HCT116 (cell line): ENCODE data around the gene SMG5. TPM values are rescaled to one million over a fixed set of nuclear protein-coding genes. Genes with fewer than 3 reads are reported as not detected.

Source experiments
- ATAC-seq: fragments of 200-7000 bp; cut with Tn5 transposase; 2 replicates; pipeline ENCODE4 v1.9.1; 2020; ENCODE audit warnings: mild to moderate bottlenecking, moderate library complexity
- BruUV-seq: library from RNA; stranded (reverse); fragments of 400-500 nt; replicated peaks from 2 replicates; lab custom pipeline; 2021; lab: Mats Ljungman, UMichigan
- CTCF ChIA-PET: fragments of 300-600 bp; sonication (Branson Sonifier 250); formaldehyde crosslinking; loops from one replicate; lab custom pipeline; 2021; ENCODE audit warnings: antibody characterized with exemption; lab: Charles Lee
- POLR2A ChIA-PET: fragments of 300-600, 350-600 bp; sonication (Branson Sonifier 250); formaldehyde crosslinking; loops from one replicate; lab custom pipeline; 2021; ENCODE audit warnings: antibody characterized with exemption; lab: Charles Lee
- RAD21 ChIA-PET, 2 experiments: fragments of 300-600 bp; sonication (Branson Sonifier 250); formaldehyde crosslinking; loops; one replicate each; lab custom pipeline; 2023; ENCODE audit warnings: low total read pairs in 2 of 2; ENCODE audit not compliant: uncharacterized antibody in 2 of 2, unreplicated experiment in 2 of 2, low non-redundant PET in 1 of 2; lab: Charles Lee
- DNase-seq: peaks from one replicate; pipeline ENCODE4 v3.0.0-alpha.2; 2010; ENCODE audit warnings: low read depth, low spot score
- H2AFZ ChIP-seq: fragments of 200-600 bp; shearing (Covaris generic), sonication (generic); 2 replicates; pipeline ENCODE4 v1.6.1; 2017; ENCODE audit warnings: low read depth, mixed run types, mixed read lengths, antibody characterized with exemption, low read length; ENCODE audit not compliant: poor library complexity, severe bottlenecking
- H3K27ac ChIP-seq: 2 replicates; pipeline ENCODE4 v1.5.1; 2012; ENCODE audit warnings: low read depth, low read length
- H3K27me3 ChIP-seq: fragments of 200-600 bp; sonication (generic); 2 replicates; pipeline ENCODE4 v1.6.1; 2016; ENCODE audit warnings: mixed run types, low read length, mixed read lengths; ENCODE audit not compliant: insufficient read depth
- H3K36me3 ChIP-seq, 2 experiments: fragments of 200-500 bp in 1 of 2; fragments of 200-600 bp in 1 of 2; sonication (Bioruptor generic) in 1 of 2; sonication (generic) in 1 of 2; 2 replicates each; pipeline versions ENCODE4 v1.5.1 to v1.6.1; 2014 to 2016; ENCODE audit warnings: low read length in 2 of 2, inconsistent platforms in 1 of 2, mixed read lengths in 1 of 2, mixed run types in 1 of 2; ENCODE audit not compliant: insufficient read depth in 2 of 2, control insufficient read depth in 1 of 2
- H3K4me1 ChIP-seq, 2 experiments: fragments of 200-600 bp in 1 of 2; sonication (generic) in 1 of 2; 2 replicates each; pipeline versions ENCODE4 v1.5.1 to v1.6.1; 2012 to 2017; ENCODE audit warnings: low read length in 2 of 2, inconsistent platforms in 1 of 2, mild to moderate bottlenecking in 1 of 2, mixed read lengths in 1 of 2, mixed run types in 1 of 2, moderate library complexity in 1 of 2; ENCODE audit not compliant: insufficient read depth in 2 of 2, control insufficient read depth in 1 of 2
- H3K4me2 ChIP-seq: fragments of 200-600 bp; sonication (generic); 2 replicates; pipeline ENCODE4 v1.6.1; 2017; ENCODE audit warnings: mixed run types, low read length, mixed read lengths
- H3K4me3 ChIP-seq, 2 experiments: fragments of 200-600 bp in 1 of 2; sonication (generic) in 1 of 2; replicated peaks in 1 of 2; 2 replicates each; pipeline ENCODE4 v1.5.1; 2011 to 2016; ENCODE audit warnings: low read length in 2 of 2, control low read depth in 1 of 2, low read depth in 1 of 2, mild to moderate bottlenecking in 1 of 2, mixed read lengths in 1 of 2, mixed run types in 1 of 2
- H3K79me2 ChIP-seq: fragments of 200-600 bp; sonication (generic); 2 replicates; pipeline ENCODE4 v1.6.1; 2017; ENCODE audit warnings: mild to moderate bottlenecking, mixed run types, low read length, moderate library complexity, mixed read lengths; ENCODE audit not compliant: insufficient read depth
- H3K9ac ChIP-seq: fragments of 200-600 bp; sonication (generic); 2 replicates; pipeline ENCODE4 v1.6.1; 2016; ENCODE audit warnings: low read length, mixed read lengths
- H3K9me2 ChIP-seq: fragments of 200-600 bp; sonication (generic), shearing (Covaris generic); 2 replicates; pipeline ENCODE4 v1.6.1; 2017; ENCODE audit warnings: mixed run types, mild to moderate bottlenecking, moderate library complexity; ENCODE audit not compliant: insufficient read depth
- H3K9me3 ChIP-seq, 2 experiments: fragments of 200-500 bp in 1 of 2; fragments of 200-600 bp in 1 of 2; sonication (Bioruptor generic) in 1 of 2; sonication (generic) in 1 of 2; 2 replicates each; pipeline ENCODE4 v1.6.1; 2014 to 2017; ENCODE audit warnings: low read length in 2 of 2, mixed read lengths in 2 of 2, inconsistent platforms in 1 of 2, low read depth in 1 of 2, mild to moderate bottlenecking in 1 of 2, mixed run types in 1 of 2, moderate library complexity in 1 of 2; ENCODE audit not compliant: control insufficient read depth in 1 of 2, insufficient read depth in 1 of 2
- H4K20me1 ChIP-seq: fragments of 200-600 bp; sonication (generic), shearing (Covaris generic); 2 replicates; pipeline ENCODE4 v1.6.1; 2017; ENCODE audit warnings: mixed run types, mild to moderate bottlenecking, moderate library complexity; ENCODE audit not compliant: insufficient read depth
- CBX3 ChIP-seq: IDR thresholded peaks from 2 replicates; pipeline ENCODE4 v1.6.1; 2012; ENCODE audit warnings: low read depth
- EGR1 ChIP-seq: IDR thresholded peaks from 2 replicates; pipeline ENCODE4 v1.6.1; 2012; ENCODE audit warnings: low read depth
- ELF1 ChIP-seq: IDR thresholded peaks from 2 replicates; pipeline ENCODE4 v1.6.1; 2012; ENCODE audit warnings: low read depth, borderline replicate concordance
- EZH2 ChIP-seq: fragments of 200-600 bp; sonication (generic); IDR thresholded peaks from 2 replicates; pipeline ENCODE4 v1.6.1; 2017; ENCODE audit warnings: antibody characterized with exemption, mixed run types
- EZH2phosphoT487 ChIP-seq: fragments of 200-600 bp; IDR thresholded peaks from 2 replicates; pipeline ENCODE4 v1.6.1; 2018; ENCODE audit warnings: antibody characterized with exemption, borderline replicate concordance
- FOSL1 ChIP-seq: IDR thresholded peaks from 2 replicates; pipeline ENCODE4 v1.6.1; 2012; ENCODE audit warnings: low read depth
- POLR2A ChIP-seq: IDR thresholded peaks from 2 replicates; pipeline ENCODE4 v1.7.0; 2011; ENCODE audit warnings: borderline replicate concordance; ENCODE audit not compliant: insufficient read depth, insufficient read length; ENCODE audit errors: extremely low read depth
- POLR2AphosphoS5 ChIP-seq: IDR thresholded peaks from 2 replicates; pipeline ENCODE4 v1.6.1; 2011; ENCODE audit warnings: mild to moderate bottlenecking, low read depth, low read length, moderate library complexity
- SIN3A ChIP-seq: IDR thresholded peaks from 2 replicates; pipeline ENCODE4 v1.6.1; 2012; ENCODE audit warnings: low read depth
- TCF7L2 ChIP-seq: IDR thresholded peaks from 2 replicates; pipeline ENCODE4 v1.7.0; 2011; ENCODE audit warnings: borderline replicate concordance, inconsistent platforms; ENCODE audit not compliant: insufficient read depth, insufficient read length; ENCODE audit errors: extremely low read depth
- YY1 ChIP-seq: IDR thresholded peaks from 2 replicates; pipeline ENCODE4 v1.6.1; 2011; ENCODE audit warnings: low read length, low read depth, moderate library complexity, mild to moderate bottlenecking; ENCODE audit not compliant: insufficient replicate concordance; ENCODE audit errors: extremely low read depth
- ZBTB33 ChIP-seq: IDR thresholded peaks from 2 replicates; pipeline ENCODE4 v1.6.1; 2011; ENCODE audit warnings: mild to moderate bottlenecking, low read length, moderate library complexity; ENCODE audit not compliant: insufficient replicate concordance; ENCODE audit errors: extremely low read depth
- ZFX ChIP-seq: fragments of 450-650 bp; IDR thresholded peaks from 2 replicates; pipeline ENCODE4 v1.6.1; 2017
- intact Hi-C: fragments of 100-400 bp; cut with micrococcal nuclease; formaldehyde crosslinking; loops from 2 replicates; pipeline ENCODE4 v1.10.0; 2022
- total RNA-seq: library from RNA; stranded (reverse); gene quantifications from one replicate; pipeline ENCODE4 v1.2.1, GENCODE V29; 2021; ENCODE audit not compliant: unreplicated experiment
- TF ChIP-seq, protein P1 (sequence below), 3 experiments: fragments of 200-600 bp in 1 of 3; sonication (generic) in 1 of 3; IDR thresholded peaks in 2 of 3; conservative IDR thresholded peaks in 1 of 3; 2 replicates each; pipeline ENCODE4 v1.5.1; 2012 to 2017; ENCODE audit warnings: low read depth in 2 of 3, low read length in 2 of 3, antibody characterized with exemption in 1 of 3, borderline replicate concordance in 1 of 3, control low read depth in 1 of 3, mild to moderate bottlenecking in 1 of 3, mixed read lengths in 1 of 3, mixed run types in 1 of 3, moderate library complexity in 1 of 3; ENCODE audit not compliant: insufficient read depth in 1 of 3
- TF ChIP-seq, protein P2 (sequence below): IDR thresholded peaks from 2 replicates; pipeline ENCODE4 v1.6.1; 2012

Gene SMG5
- total RNA-seq, 1 experiment from 2014 or later = 75.2 TPM

GRCh38 chr1:156242738-156243137, 39.9 kb downstream of the SMG5 start:
- TF ChIP-seq EZH2 = no peak
- TF ChIP-seq EGR1 = no peak
- TF ChIP-seq ZBTB33 = no peak
- no peak for TF ChIP-seq ELF1
- TF ChIP-seq ZFX = no peak
- TF ChIP-seq CBX3 = no peak
- no peak for TF ChIP-seq POLR2A
- TF ChIP-seq, protein P1, sequence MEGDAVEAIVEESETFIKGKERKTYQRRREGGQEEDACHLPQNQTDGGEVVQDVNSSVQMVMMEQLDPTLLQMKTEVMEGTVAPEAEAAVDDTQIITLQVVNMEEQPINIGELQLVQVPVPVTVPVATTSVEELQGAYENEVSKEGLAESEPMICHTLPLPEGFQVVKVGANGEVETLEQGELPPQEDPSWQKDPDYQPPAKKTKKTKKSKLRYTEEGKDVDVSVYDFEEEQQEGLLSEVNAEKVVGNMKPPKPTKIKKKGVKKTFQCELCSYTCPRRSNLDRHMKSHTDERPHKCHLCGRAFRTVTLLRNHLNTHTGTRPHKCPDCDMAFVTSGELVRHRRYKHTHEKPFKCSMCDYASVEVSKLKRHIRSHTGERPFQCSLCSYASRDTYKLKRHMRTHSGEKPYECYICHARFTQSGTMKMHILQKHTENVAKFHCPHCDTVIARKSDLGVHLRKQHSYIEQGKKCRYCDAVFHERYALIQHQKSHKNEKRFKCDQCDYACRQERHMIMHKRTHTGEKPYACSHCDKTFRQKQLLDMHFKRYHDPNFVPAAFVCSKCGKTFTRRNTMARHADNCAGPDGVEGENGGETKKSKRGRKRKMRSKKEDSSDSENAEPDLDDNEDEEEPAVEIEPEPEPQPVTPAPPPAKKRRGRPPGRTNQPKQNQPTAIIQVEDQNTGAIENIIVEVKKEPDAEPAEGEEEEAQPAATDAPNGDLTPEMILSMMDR (IDR thresholded peaks at IDR 0.05 in 2 of 3, conservative IDR thresholded peaks at IDR 0.05 in 1 of 3; ENCODE audit: borderline replicate concordance in 1 of 3, insufficient read depth in 1 of 3, low read depth in 2 of 3, low read length in 2 of 3) = no peak
- TF ChIP-seq EZH2phosphoT487 = no peak
- TF ChIP-seq FOSL1 = no peak
- TF ChIP-seq TCF7L2 = no peak
- TF ChIP-seq, protein P2, sequence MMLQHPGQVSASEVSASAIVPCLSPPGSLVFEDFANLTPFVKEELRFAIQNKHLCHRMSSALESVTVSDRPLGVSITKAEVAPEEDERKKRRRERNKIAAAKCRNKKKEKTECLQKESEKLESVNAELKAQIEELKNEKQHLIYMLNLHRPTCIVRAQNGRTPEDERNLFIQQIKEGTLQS = no peak
- no peak for TF ChIP-seq POLR2AphosphoS5
- no peak for TF ChIP-seq SIN3A
- TF ChIP-seq YY1 = no peak
- no peak overlapping the region for H3K9ac ChIP-seq
- H3K4me3 ChIP-seq = no peak overlapping the region
- CTCF ChIA-PET = no interaction called here
- no peaks in the 10 kb centered on the region for H3K27me3 ChIP-seq
- intact Hi-C loops = no loop called here
- no peaks in the 10 kb centered on the region for H4K20me1 ChIP-seq
- DNase-seq (no peak), ATAC-seq (no peak)
- H2AFZ ChIP-seq = no peak overlapping the region
- H3K9me3 ChIP-seq = no peaks in the 10 kb centered on the region
- no peaks in the 10 kb centered on the region for H3K9me2 ChIP-seq
- H3K4me1 ChIP-seq = peaks cover 14 to 25% of the 10 kb centered on the region in 2 experiments
- no peak overlapping the region for H3K4me2 ChIP-seq
- no TSS peak for BruUV-seq
- H3K36me3 ChIP-seq = 0 out of 4 replicates have a peak, but pooled peaks cover 0 to 4% of the 10 kb centered on the region in 2 experiments
- no peak overlapping the region for H3K27ac ChIP-seq
- POLR2A ChIA-PET = no interaction called here
- RAD21 ChIA-PET = no interaction called here
- no peaks in the 10 kb centered on the region for H3K79me2 ChIP-seq
